HepG2 (cell line): Measurements from ENCODE around the gene PLPPR3.

ENCODE experiments used
- CTCF ChIP-seq: sonication (generic); formaldehyde crosslinking; IDR thresholded peaks from 2 replicates; pipeline ENCODE4 v1.5.0; 2020; ENCODE audit warnings: mild to moderate bottlenecking, missing genetic modification reagents, moderate library complexity
- HNRNPH1 ChIP-seq: fragments of 200-400 bp; formaldehyde crosslinking; optimal IDR thresholded peaks from 2 replicates; pipeline ENCODE3; 2017; ENCODE audit warnings: mild to moderate bottlenecking, low read depth, low read length
- PATZ1 ChIP-seq: sonication (generic); formaldehyde crosslinking; IDR thresholded peaks from 2 replicates; pipeline ENCODE4 v1.4.0; 2020; ENCODE audit warnings: missing genetic modification reagents
- POLR2A ChIP-seq, 2 experiments: IDR thresholded peaks; 2 replicates each; pipeline ENCODE4 v1.6.1; 2011; ENCODE audit warnings: low read depth in 2 of 2, low read length in 2 of 2, mild to moderate bottlenecking in 1 of 2, moderate library complexity in 1 of 2; ENCODE audit not compliant: insufficient read depth in 1 of 2
- POLR2G ChIP-seq: fragments of 200-400 bp; formaldehyde crosslinking; IDR thresholded peaks from 2 replicates; pipeline ENCODE4 v1.6.1; 2018; ENCODE audit warnings: mild to moderate bottlenecking, low read depth, low read length, moderate library complexity
- SMC3 ChIP-seq: IDR thresholded peaks from 2 replicates; pipeline ENCODE4 v1.6.1; 2011; ENCODE audit warnings: low read length, improper control_type of control experiment
- SP2 ChIP-seq: sonication (generic); formaldehyde crosslinking; IDR thresholded peaks from 2 replicates; pipeline ENCODE4 v1.5.1; 2020; ENCODE audit warnings: mild to moderate bottlenecking, missing genetic modification reagents
- TAF1 ChIP-seq: sonication (generic); formaldehyde crosslinking; IDR thresholded peaks from 2 replicates; pipeline ENCODE4 v1.4.0; 2020; ENCODE audit warnings: missing genetic modification reagents
- ZNF318 ChIP-seq: sonication (generic); formaldehyde crosslinking; IDR thresholded peaks from 2 replicates; pipeline ENCODE4 v1.4.0; 2020; ENCODE audit warnings: mild to moderate bottlenecking, missing genetic modification reagents
- ZSCAN5A ChIP-seq: sonication (generic); formaldehyde crosslinking; IDR thresholded peaks from 2 replicates; pipeline ENCODE4 v1.8.0; 2022; ENCODE audit warnings: mild to moderate bottlenecking, missing genetic modification reagents, borderline replicate concordance
- TF ChIP-seq, protein P1 (sequence below): IDR thresholded peaks from 2 replicates; pipeline ENCODE4 v1.6.1; 2016; ENCODE audit warnings: low read depth, borderline replicate concordance
- TF ChIP-seq, protein P2 (sequence below), 2 experiments: IDR thresholded peaks; 2 replicates each; pipeline ENCODE4 v1.6.1; 2011 to 2012; ENCODE audit warnings: low read length in 2 of 2, borderline replicate concordance in 1 of 2, low read depth in 1 of 2, mild to moderate bottlenecking in 1 of 2, moderate library complexity in 1 of 2
- TF ChIP-seq, protein P3 (sequence below): sonication (generic); formaldehyde crosslinking; IDR thresholded peaks from 2 replicates; pipeline ENCODE4 v1.4.0; 2020; ENCODE audit warnings: missing genetic modification reagents

- TF ChIP-seq, protein P1, sequence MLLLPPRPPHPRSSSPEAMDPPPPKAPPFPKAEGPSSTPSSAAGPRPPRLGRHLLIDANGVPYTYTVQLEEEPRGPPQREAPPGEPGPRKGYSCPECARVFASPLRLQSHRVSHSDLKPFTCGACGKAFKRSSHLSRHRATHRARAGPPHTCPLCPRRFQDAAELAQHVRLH (CRISPR knock-in tag), result no peak
- no peak for TF ChIP-seq POLR2A (IDR thresholded peaks at IDR 0.05; ENCODE audit: insufficient read depth in 1 of 2, low read depth in 2 of 2, low read length in 2 of 2)
- no peak for TF ChIP-seq PATZ1 (CRISPR knock-in tag)
- TF ChIP-seq CTCF (CRISPR knock-in tag), result peak; percentile 14; the same call in 1 of the 2 replicates
- TF ChIP-seq HNRNPH1, result no peak
- no peak for TF ChIP-seq SMC3
- TF ChIP-seq, protein P2, sequence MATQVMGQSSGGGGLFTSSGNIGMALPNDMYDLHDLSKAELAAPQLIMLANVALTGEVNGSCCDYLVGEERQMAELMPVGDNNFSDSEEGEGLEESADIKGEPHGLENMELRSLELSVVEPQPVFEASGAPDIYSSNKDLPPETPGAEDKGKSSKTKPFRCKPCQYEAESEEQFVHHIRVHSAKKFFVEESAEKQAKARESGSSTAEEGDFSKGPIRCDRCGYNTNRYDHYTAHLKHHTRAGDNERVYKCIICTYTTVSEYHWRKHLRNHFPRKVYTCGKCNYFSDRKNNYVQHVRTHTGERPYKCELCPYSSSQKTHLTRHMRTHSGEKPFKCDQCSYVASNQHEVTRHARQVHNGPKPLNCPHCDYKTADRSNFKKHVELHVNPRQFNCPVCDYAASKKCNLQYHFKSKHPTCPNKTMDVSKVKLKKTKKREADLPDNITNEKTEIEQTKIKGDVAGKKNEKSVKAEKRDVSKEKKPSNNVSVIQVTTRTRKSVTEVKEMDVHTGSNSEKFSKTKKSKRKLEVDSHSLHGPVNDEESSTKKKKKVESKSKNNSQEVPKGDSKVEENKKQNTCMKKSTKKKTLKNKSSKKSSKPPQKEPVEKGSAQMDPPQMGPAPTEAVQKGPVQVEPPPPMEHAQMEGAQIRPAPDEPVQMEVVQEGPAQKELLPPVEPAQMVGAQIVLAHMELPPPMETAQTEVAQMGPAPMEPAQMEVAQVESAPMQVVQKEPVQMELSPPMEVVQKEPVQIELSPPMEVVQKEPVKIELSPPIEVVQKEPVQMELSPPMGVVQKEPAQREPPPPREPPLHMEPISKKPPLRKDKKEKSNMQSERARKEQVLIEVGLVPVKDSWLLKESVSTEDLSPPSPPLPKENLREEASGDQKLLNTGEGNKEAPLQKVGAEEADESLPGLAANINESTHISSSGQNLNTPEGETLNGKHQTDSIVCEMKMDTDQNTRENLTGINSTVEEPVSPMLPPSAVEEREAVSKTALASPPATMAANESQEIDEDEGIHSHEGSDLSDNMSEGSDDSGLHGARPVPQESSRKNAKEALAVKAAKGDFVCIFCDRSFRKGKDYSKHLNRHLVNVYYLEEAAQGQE (IDR thresholded peaks at IDR 0.05; ENCODE audit: borderline replicate concordance in 1 of 2, low read depth in 1 of 2, low read length in 2 of 2), result no peak
- no peak for TF ChIP-seq POLR2G
- TF ChIP-seq ZNF318 (CRISPR knock-in tag), result no peak
- TF ChIP-seq, protein P3, sequence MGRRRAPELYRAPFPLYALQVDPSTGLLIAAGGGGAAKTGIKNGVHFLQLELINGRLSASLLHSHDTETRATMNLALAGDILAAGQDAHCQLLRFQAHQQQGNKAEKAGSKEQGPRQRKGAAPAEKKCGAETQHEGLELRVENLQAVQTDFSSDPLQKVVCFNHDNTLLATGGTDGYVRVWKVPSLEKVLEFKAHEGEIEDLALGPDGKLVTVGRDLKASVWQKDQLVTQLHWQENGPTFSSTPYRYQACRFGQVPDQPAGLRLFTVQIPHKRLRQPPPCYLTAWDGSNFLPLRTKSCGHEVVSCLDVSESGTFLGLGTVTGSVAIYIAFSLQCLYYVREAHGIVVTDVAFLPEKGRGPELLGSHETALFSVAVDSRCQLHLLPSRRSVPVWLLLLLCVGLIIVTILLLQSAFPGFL, result no peak
- no peak for TF ChIP-seq TAF1
- no peak for TF ChIP-seq SP2 (CRISPR knock-in tag)
- no peak for TF ChIP-seq ZSCAN5A
Observed at GRCh38 chr19:772730-773436, 48.9 kb downstream of the PLPPR3 start.
